GM21723 (cell line): Measurements from ENCODE around the gene CELA2B.

ENCODE experiments used
- ATAC-seq: cut with Tn5 transposase; IDR thresholded peaks from one replicate; pipeline ENCODE4 v1.9.1; 2021; ENCODE audit warnings: mild to moderate bottlenecking, moderate library complexity; ENCODE audit not compliant: unreplicated experiment

The CELA2B gene

GRCh38 chr1:15524021-15524282, 48.0 kb downstream of the CELA2B start, which contains the start of gene CASP9:
Gene CASP9 (minus strand): TSS chr1:15524215. CDS start chr1:15524200, 15 bp downstream.
- no peak for ATAC-seq

GRCh38 chr1:15524283-15525049, 48.6 kb downstream of the CELA2B start:
- ATAC-seq: peak; percentile 42

- ATAC-seq: peak; percentile 35
These were observed 49.4 kb downstream of the CELA2B start for GRCh38 chr1:15525050-15526020.

GRCh38 chr1:15526021-15526489, 50.2 kb downstream of the CELA2B start:
- no peak for ATAC-seq

GRCh38 chr1:15526490-15527339, 50.8 kb downstream of the CELA2B start, which contains the start of gene DNAJC16:
Gene DNAJC16 (plus strand): TSS chr1:15526848. CDS start chr1:15529106, 2,258 bp downstream.
- peak; percentile 69 for ATAC-seq

- ATAC-seq: no peak
These were observed 55.1 kb downstream of the CELA2B start for GRCh38 chr1:15531003-15531402.

GRCh38 chr1:15531682-15532081, 55.8 kb downstream of the CELA2B start:
- no peak for ATAC-seq

GRCh38 chr1:15538771-15539170, 62.9 kb downstream of the CELA2B start:
- no peak for ATAC-seq

- no peak for ATAC-seq
These were observed 64.3 kb downstream of the CELA2B start for GRCh38 chr1:15540186-15540585.
